ENCODE data around the gene SULT1C4.
A peak's percentile ranks its signal among the peaks of the same experiment; 100 is the strongest.
"Not testable (repeated sequence)": the region's sequence is repeated elsewhere in the genome, so short reads cannot be mapped to it uniquely, and the experiment has no call there.

The SULT1C4 gene

GRCh38 chr2:108409768-108410167, 32.0 kb downstream of the SULT1C4 start:
- DNase-seq = no peak
- intact Hi-C loops (cut with DNase I) = no loop called here

GRCh38 chr2:108412995-108413710, 35.4 kb downstream of the SULT1C4 start:
- intact Hi-C loops (cut with DNase I) = no loop called here
- no peak for DNase-seq

- DNase-seq = no peak
- intact Hi-C loops (cut with DNase I) = no loop called here
Observed at GRCh38 chr2:108413711-108414095, 35.9 kb downstream of the SULT1C4 start.

GRCh38 chr2:108414256-108414876, 36.6 kb downstream of the SULT1C4 start:
- intact Hi-C loops (cut with DNase I) = no loop called here
- DNase-seq = no peak

GRCh38 chr2:108414945-108415344, 37.2 kb downstream of the SULT1C4 start:
- DNase-seq = no peak
- intact Hi-C loops (cut with DNase I) = no loop called here

- DNase-seq = no peak
- intact Hi-C loops (cut with DNase I) = no loop called here
Observed at GRCh38 chr2:108417254-108417653, 39.5 kb downstream of the SULT1C4 start.

GRCh38 chr2:108418416-108418815, 40.7 kb downstream of the SULT1C4 start:
- intact Hi-C loops (cut with DNase I) = no loop called here
- peak in 8 of 10 donors; percentile 24 to 91 (median 46) for DNase-seq

- intact Hi-C loops (cut with DNase I) = no loop called here
- DNase-seq = no peak
Observed at GRCh38 chr2:108423067-108423466, 45.3 kb downstream of the SULT1C4 start.

GRCh38 chr2:108423502-108424251, 45.9 kb downstream of the SULT1C4 start:
- intact Hi-C loops (cut with DNase I) = no loop called here
- DNase-seq = no peak

GRCh38 chr2:108428286-108429009, 50.7 kb downstream of the SULT1C4 start:
- DNase-seq = no peak
- intact Hi-C loops (cut with DNase I) = no loop called here

- intact Hi-C loops (cut with DNase I); DNase-seq: not testable (repeated sequence)
Observed at GRCh38 chr2:108435578-108435977, 57.8 kb downstream of the SULT1C4 start.

- intact Hi-C loops (cut with DNase I) = no loop called here
Observed at GRCh38 chr2:108436976-108437375, 59.2 kb downstream of the SULT1C4 start.

More at GRCh38 chr2:108436976-108437375, 59.2 kb downstream of the SULT1C4 start:
- DNase-seq = no peak

Data from posterior cingulate gyrus (tissue), 11 donors.